ENCODE results near the gene SRM. TPM values are rescaled to one million over a fixed set of nuclear protein-coding genes. Genes with fewer than 3 reads are reported as not detected.

SRM gene
- total RNA-seq, 1 experiment from 2014 or later: 150 TPM

GRCh38 chr1:11044849-11045427 lies 14.9 kb downstream of the SRM start:
- ChIA-PET CTCF (interaction anchor here (1.4 kb wide), 1 partner anchor 7 kb away, joined by 5 read pairs; no protein-coding TSS in a partner anchor), RAD21 (ENCODE audit: low non-redundant PET in 1 of 2, low total read pairs in 2 of 2, uncharacterized antibody in 2 of 2, unreplicated experiment in 2 of 2) (no interaction called here)

GRCh38 chr1:11044086-11044848 lies 15.6 kb downstream of the SRM start:
- H3K9ac ChIP-seq (ENCODE audit: low read length): no peak overlapping the region
- H2AFZ ChIP-seq (ENCODE audit: low read depth, low read length, poor library complexity, severe bottlenecking): no peak overlapping the region
- no peaks in the 10 kb centered on the region for H3K4me1 ChIP-seq (ENCODE audit: control insufficient read depth in 1 of 2, insufficient read depth in 2 of 2, low read length in 2 of 2)
- no peaks in the 10 kb centered on the region for H4K20me1 ChIP-seq (ENCODE audit: insufficient read depth)
- ChIA-PET CTCF (no interaction called here), RAD21 (ENCODE audit: low non-redundant PET in 1 of 2, low total read pairs in 2 of 2, uncharacterized antibody in 2 of 2, unreplicated experiment in 2 of 2) (interaction anchor here in 1 of 2 experiments (0.6 kb wide), 1 partner anchor 847 kb away, joined by 3 read pairs; no protein-coding TSS in a partner anchor), POLR2A (no interaction called here)
- no peaks in the 10 kb centered on the region for H3K36me3 ChIP-seq (ENCODE audit: control insufficient read depth in 1 of 2, insufficient read depth in 2 of 2, low read length in 2 of 2)
- BruUV-seq (replicated peaks): no TSS peak
- DNase-seq (ENCODE audit: low read depth, low spot score) (no peak), ATAC-seq (no peak)
- H3K27me3 ChIP-seq (ENCODE audit: insufficient read depth, low read length): no peaks in the 10 kb centered on the region
- no peaks in the 10 kb centered on the region for H3K9me2 ChIP-seq (ENCODE audit: insufficient read depth)
- H3K27ac ChIP-seq (ENCODE audit: low read depth, low read length): no peak overlapping the region
- H3K9me3 ChIP-seq (ENCODE audit: control insufficient read depth in 1 of 2, insufficient read depth in 1 of 2, low read depth in 1 of 2, low read length in 2 of 2): no peaks in the 10 kb centered on the region
- H3K79me2 ChIP-seq (ENCODE audit: insufficient read depth, low read length): no peaks in the 10 kb centered on the region
- no peak overlapping the region for H3K4me2 ChIP-seq (ENCODE audit: low read length)
- intact Hi-C loops (cut with micrococcal nuclease): no loop called here
- TF ChIP-seq EZH2phosphoT487 (IDR thresholded peaks at IDR 0.05; ENCODE audit: borderline replicate concordance): no peak
- TF ChIP-seq, protein P1, sequence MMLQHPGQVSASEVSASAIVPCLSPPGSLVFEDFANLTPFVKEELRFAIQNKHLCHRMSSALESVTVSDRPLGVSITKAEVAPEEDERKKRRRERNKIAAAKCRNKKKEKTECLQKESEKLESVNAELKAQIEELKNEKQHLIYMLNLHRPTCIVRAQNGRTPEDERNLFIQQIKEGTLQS (IDR thresholded peaks at IDR 0.05): no peak
- no peak for TF ChIP-seq SP1 (IDR thresholded peaks at IDR 0.05; ENCODE audit: low read depth)
- no peak for TF ChIP-seq POLR2A (IDR thresholded peaks at IDR 0.05; ENCODE audit: borderline replicate concordance, extremely low read depth, insufficient read depth, insufficient read length)
- no peak for TF ChIP-seq CEBPB (IDR thresholded peaks at IDR 0.05; ENCODE audit: low read depth)
- TF ChIP-seq POLR2AphosphoS5 (IDR thresholded peaks at IDR 0.05; ENCODE audit: low read depth, low read length): no peak
- no peak for TF ChIP-seq ZBTB33 (IDR thresholded peaks at IDR 0.05; ENCODE audit: extremely low read depth, insufficient replicate concordance, low read length)
- no peak overlapping the region for H3K4me3 ChIP-seq (replicated peaks in 1 of 2; ENCODE audit: low read depth in 1 of 2, low read length in 2 of 2)

More at GRCh38 chr1:11044849-11045427, 14.9 kb downstream of the SRM start:
- Histone ChIP-seq H3K27me3 (ENCODE audit: insufficient read depth, low read length) (no peaks in the 10 kb centered on the region), H3K79me2 (ENCODE audit: insufficient read depth, low read length) (no peaks in the 10 kb centered on the region), H2AFZ (ENCODE audit: low read depth, low read length, poor library complexity, severe bottlenecking) (no peak overlapping the region), H3K27ac (ENCODE audit: low read depth, low read length) (no peak overlapping the region), H3K4me3 (replicated peaks in 1 of 2; ENCODE audit: low read depth in 1 of 2, low read length in 2 of 2) (no peak overlapping the region), H3K36me3 (ENCODE audit: control insufficient read depth in 1 of 2, insufficient read depth in 2 of 2, low read length in 2 of 2) (no peaks in the 10 kb centered on the region), H3K9ac (ENCODE audit: low read length) (no peak overlapping the region), H3K4me2 (ENCODE audit: low read length) (no peak overlapping the region), H3K9me3 (ENCODE audit: control insufficient read depth in 1 of 2, insufficient read depth in 1 of 2, low read depth in 1 of 2, low read length in 2 of 2) (no peaks in the 10 kb centered on the region), H3K4me1 (ENCODE audit: control insufficient read depth in 1 of 2, insufficient read depth in 2 of 2, low read length in 2 of 2) (no peaks in the 10 kb centered on the region), H4K20me1 (ENCODE audit: insufficient read depth) (no peaks in the 10 kb centered on the region), H3K9me2 (ENCODE audit: insufficient read depth) (no peaks in the 10 kb centered on the region)
- POLR2A ChIA-PET: no interaction called here
- peak; percentile 10; the same call in 1 of the 2 replicates for ATAC-seq
- DNase-seq (ENCODE audit: low read depth, low spot score): no peak
- BruUV-seq (replicated peaks): no TSS peak
- intact Hi-C loops (cut with micrococcal nuclease): no loop called here
- TF ChIP-seq POLR2A (IDR thresholded peaks at IDR 0.05; ENCODE audit: borderline replicate concordance, extremely low read depth, insufficient read depth, insufficient read length) (no peak), ELF1 (IDR thresholded peaks at IDR 0.05; ENCODE audit: borderline replicate concordance, low read depth) (no peak)

All from HCT116 (cell line).